ENCODE results near the gene HOXA3. TPM values are rescaled to one million over a fixed set of nuclear protein-coding genes. Genes with fewer than 3 reads are reported as not detected.

HOXA3 gene
- polyA plus RNA-seq, 2 of the 4 experiments (the other 2 are of a cell fraction), result 3.3 to 8.7 TPM

DNA sequence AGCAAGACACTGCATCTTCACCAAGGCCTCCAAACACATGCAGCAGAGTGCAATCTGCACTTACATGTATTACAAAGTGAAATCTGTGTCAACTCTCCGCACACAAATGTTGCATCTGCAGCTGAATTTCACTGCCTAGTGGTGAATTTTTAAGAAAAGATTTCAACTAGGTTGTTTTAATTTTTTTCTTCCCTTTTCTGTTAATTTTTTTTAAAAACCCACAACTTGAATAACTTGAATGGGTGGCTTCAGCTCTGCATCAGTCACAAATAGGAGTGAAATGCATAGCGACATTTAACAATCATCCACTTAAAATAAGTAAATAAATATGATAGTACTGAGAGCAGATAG is 41.6 kb upstream of the HOXA3 start:
- DNase-seq (ENCODE audit: low read depth in 1 of 2, low spot score in 1 of 2) (no peak), FAIRE-seq (no peak), ATAC-seq (no peak)
- H3K9me3 ChIP-seq, result no peaks in the 10 kb centered on the region
- ChIA-PET CTCF (interaction anchor here (1.6 to 4.8 kb wide), 3 partner anchors 12 to 902 kb away, joined by 6 to 58 read pairs (median 34); no protein-coding TSS in a partner anchor), POLR2A (no interaction called here)
- H3K4me1 ChIP-seq, result peaks cover 9% of the 10 kb centered on the region; the same call in 1 of the 3 replicates
- TF ChIP-seq, protein P1, sequence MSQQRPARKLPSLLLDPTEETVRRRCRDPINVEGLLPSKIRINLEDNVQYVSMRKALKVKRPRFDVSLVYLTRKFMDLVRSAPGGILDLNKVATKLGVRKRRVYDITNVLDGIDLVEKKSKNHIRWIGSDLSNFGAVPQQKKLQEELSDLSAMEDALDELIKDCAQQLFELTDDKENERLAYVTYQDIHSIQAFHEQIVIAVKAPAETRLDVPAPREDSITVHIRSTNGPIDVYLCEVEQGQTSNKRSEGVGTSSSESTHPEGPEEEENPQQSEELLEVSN (IDR thresholded peaks at IDR 0.05; ENCODE audit: borderline replicate concordance, low read depth), result no peak
- TF ChIP-seq RFX5 (IDR thresholded peaks at IDR 0.05) (no peak), CHD2 (IDR thresholded peaks at IDR 0.05; ENCODE audit: low read length, partially characterized antibody) (no peak), KDM5A (IDR thresholded peaks at IDR 0.05) (no peak), MYC (IDR thresholded peaks at IDR 0.05; ENCODE audit: borderline replicate concordance, low read length) (no peak), HMGXB4 (CRISPR knock-in tag; IDR thresholded peaks at IDR 0.05; ENCODE audit: borderline replicate concordance) (no peak), MAZ (IDR thresholded peaks at IDR 0.05; ENCODE audit: borderline replicate concordance, low read depth, low read length) (no peak), ZNF302 (CRISPR knock-in tag; IDR thresholded peaks at IDR 0.05) (no peak), RNF2 (IDR thresholded peaks at IDR 0.05; ENCODE audit: borderline replicate concordance, low read depth) (no peak), GATA3 (IDR thresholded peaks at IDR 0.05; ENCODE audit: borderline replicate concordance) (no peak)
- WGBS (ENCODE audit: missing lambda C conversion rate), result 96% methylated on average over 2 of the region's 2 CpGs
- H3K4me3 ChIP-seq, result no peak overlapping the region
- H3K27ac ChIP-seq, result no peak overlapping the region
- H3K4me2 ChIP-seq, result no peak overlapping the region

GRCh38 chr7:27193335-27194001 is 41.1 kb upstream of the HOXA3 start:
- Histone ChIP-seq H3K27ac (no peak overlapping the region), H3K9me3 (no peaks in the 10 kb centered on the region), H3K4me3 (no peak overlapping the region), H3K4me1 (peaks cover 4% of the 10 kb centered on the region; the same call in 1 of the 3 replicates), H3K4me2 (no peak overlapping the region)
- WGBS (ENCODE audit: missing lambda C conversion rate), result 88% methylated on average over 29 of the region's 29 CpGs
- POLR2A ChIA-PET, result no interaction called here
- DNase-seq (ENCODE audit: low read depth in 1 of 2, low spot score in 1 of 2) (no peak), FAIRE-seq (no peak), ATAC-seq (no peak)
- CTCF ChIA-PET, result interaction anchor here (0.6 to 4.8 kb wide), 5 partner anchors 14 to 902 kb away, joined by 3 to 58 read pairs (median 30); no protein-coding TSS in a partner anchor
- TF ChIP-seq JUN (IDR thresholded peaks at IDR 0.05), result no peak
- TF ChIP-seq HDAC2 (IDR thresholded peaks at IDR 0.05), result no peak
- TF ChIP-seq MAFK (IDR thresholded peaks at IDR 0.05; ENCODE audit: partially characterized antibody), result no peak
- no peak for TF ChIP-seq PHF8 (IDR thresholded peaks at IDR 0.05; ENCODE audit: borderline replicate concordance, low read depth)
- TF ChIP-seq RFX5 (IDR thresholded peaks at IDR 0.05), result no peak
- TF ChIP-seq FOSL2 (IDR thresholded peaks at IDR 0.05), result no peak
- no peak for TF ChIP-seq FOSL2 (CRISPR knock-in tag; IDR thresholded peaks at IDR 0.05)

DNA sequence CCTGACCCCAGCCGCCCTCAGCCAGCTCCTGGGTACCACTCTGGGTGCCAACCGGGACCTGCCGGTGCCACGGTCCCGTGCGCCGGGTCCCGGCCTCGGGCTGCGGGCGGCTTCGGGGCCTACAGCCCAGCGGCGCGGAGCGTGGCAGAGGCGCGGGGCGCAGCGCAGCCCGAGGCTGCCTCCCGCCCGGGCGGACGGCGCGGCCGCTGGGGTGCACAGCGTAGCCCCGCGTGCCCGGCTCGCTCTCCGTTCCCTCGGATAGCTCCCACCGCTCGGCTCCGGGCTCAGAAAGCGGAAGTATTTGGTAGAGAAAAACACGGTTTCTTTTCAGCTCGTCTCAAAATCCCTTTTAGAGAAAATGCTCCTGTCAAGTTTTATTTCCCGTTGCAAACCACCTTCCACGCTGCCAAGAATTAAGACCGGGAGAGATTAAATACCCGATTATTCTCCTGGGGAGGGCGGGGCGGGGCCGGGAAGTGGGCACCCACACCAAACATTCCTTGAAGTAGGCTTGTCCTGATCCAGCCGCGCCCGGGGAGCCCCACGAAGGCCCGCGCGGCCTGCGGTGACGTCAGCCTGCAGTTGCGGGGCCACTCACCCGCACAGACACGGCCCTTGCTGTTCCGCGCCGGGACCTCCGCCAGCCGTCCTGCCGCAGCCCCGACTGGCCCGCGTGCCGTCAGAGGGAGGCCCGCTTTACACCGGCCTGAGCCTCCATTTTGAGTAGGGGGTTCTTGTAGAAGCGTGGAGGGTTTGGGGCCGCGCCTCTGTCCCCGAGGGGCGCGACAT is 40.4 kb upstream of the HOXA3 start:
- ATAC-seq (no peak), DNase-seq (ENCODE audit: low read depth in 1 of 2, low spot score in 1 of 2) (no peak), FAIRE-seq (no peak)
- no peaks in the 10 kb centered on the region for H3K4me1 ChIP-seq
- no peak overlapping the region for H3K4me3 ChIP-seq
- H3K4me2 ChIP-seq, result no peak overlapping the region
- no peak overlapping the region for H3K27ac ChIP-seq
- POLR2A ChIA-PET, result interaction anchor here (0.7 kb wide), 1 partner anchor 9 kb away, joined by 4 read pairs; no protein-coding TSS in a partner anchor
- WGBS (ENCODE audit: missing lambda C conversion rate), result 94% methylated on average over 58 of the region's 78 CpGs
- CTCF ChIA-PET, result interaction anchor here (0.6 to 4.8 kb wide), 5 partner anchors 13 to 903 kb away, joined by 3 to 58 read pairs (median 15); no protein-coding TSS in a partner anchor
- TF ChIP-seq SMC3 (IDR thresholded peaks at IDR 0.05), result no peak
- no peak for TF ChIP-seq CHD4 (IDR thresholded peaks at IDR 0.05; ENCODE audit: borderline replicate concordance)
- TF ChIP-seq NFE2L2 (conservative IDR thresholded peaks at IDR 0.05; ENCODE audit: low read length), result no peak
- TF ChIP-seq NR3C1 (IDR thresholded peaks at IDR 0.05), result no peak
- no peak for TF ChIP-seq ZC3H11A (IDR thresholded peaks at IDR 0.05)
- no peak for TF ChIP-seq ATOH8 (CRISPR knock-in tag; IDR thresholded peaks at IDR 0.05; ENCODE audit: low read depth)
- no peak for TF ChIP-seq JUNB (IDR thresholded peaks at IDR 0.05)
- no peaks in the 10 kb centered on the region for H3K9me3 ChIP-seq
